GM19455 (cell line): ENCODE results near the gene IPPK.
"Not testable (repeated sequence)": the region's sequence is repeated elsewhere in the genome, so short reads cannot be mapped to it uniquely, and the experiment has no call there.

Experiments used
- ATAC-seq: cut with Tn5 transposase; IDR thresholded peaks from one replicate; pipeline ENCODE4 v1.9.1; 2021; ENCODE audit not compliant: unreplicated experiment

IPPK gene

GRCh38 chr9:92598382-92598781 is 71.5 kb downstream of the IPPK start:
- ATAC-seq, result no peak

DNA sequence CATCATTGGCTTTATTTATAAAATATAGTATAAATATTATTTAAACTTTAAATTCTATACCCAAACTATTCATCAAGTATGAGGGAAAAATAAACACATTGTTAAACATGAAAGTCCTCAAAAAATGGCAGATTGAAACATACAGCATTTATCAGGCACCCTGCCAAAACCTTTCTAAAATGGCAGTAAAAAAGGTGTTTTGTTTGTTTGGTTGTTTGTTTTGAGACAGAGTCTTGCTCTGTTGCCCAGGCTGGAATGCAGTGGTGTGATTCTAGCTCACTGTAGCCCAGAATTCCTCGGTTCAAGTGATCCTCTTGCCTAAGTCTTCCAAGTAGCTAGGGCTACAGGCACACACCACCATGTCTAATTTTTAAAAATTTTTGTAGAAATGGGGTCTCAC is 74.0 kb downstream of the IPPK start:
- ATAC-seq, result no peak

DNA sequence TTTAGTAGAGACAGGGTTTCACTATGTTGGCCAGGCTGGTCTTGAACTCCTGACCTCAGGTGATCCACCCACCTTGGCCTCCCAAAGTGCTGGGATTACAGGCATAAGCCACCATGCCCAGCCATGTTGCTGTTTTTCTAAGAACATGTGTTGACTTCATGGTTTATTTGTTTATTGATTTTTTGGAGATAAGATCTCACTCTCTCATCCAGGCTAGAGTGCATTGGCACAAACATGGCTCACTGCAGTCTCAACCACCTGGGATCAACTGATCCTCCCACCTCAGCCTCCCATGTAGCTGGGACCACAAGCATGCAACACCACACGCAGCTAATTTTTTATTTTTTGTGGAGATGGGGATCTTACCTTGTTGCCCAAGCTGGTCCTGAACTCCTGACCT is 74.9 kb downstream of the IPPK start:
- not testable (repeated sequence) for ATAC-seq

- no peak for ATAC-seq
Measured at GRCh38 chr9:92592946-92593861, 76.7 kb downstream of the IPPK start.

DNA sequence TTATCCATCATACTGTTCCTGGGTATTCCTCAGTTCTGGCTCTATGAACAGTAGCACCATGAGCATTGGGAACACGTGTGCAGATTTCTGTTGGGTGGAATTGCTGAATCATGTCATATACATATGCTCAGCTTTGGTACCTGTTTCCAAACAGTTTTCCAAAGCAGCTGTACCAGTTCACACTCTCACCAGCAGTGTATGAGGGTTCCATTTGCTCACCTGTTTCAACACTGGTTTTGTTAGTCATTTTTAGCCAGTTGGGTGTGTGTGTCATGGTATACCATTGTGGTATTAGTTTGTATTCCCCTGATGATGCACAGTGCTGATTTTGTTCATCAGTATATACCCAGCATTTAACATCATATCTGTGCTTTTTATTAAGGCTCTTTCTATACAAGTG is 77.4 kb downstream of the IPPK start:
- no peak for ATAC-seq

DNA sequence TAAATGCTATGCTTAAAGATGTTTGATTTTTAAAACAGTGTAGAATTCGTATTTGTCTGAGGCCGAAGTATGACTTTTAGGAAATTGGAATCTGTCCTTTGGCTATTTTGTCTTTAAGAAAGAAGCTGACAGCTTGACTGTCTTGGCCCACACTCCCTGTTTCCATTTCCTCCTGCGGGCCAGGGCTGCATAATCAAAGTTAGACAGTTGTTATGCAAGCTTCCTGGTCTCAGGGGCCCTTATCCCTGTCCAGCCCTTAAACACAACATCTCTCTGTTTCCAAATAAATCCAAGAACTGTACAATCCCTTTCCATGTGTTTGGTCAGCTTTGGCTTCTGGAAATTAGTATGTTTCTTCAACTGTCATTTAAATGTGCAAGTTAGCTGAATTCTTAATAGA is 79.6 kb downstream of the IPPK start:
- no peak for ATAC-seq

DNA sequence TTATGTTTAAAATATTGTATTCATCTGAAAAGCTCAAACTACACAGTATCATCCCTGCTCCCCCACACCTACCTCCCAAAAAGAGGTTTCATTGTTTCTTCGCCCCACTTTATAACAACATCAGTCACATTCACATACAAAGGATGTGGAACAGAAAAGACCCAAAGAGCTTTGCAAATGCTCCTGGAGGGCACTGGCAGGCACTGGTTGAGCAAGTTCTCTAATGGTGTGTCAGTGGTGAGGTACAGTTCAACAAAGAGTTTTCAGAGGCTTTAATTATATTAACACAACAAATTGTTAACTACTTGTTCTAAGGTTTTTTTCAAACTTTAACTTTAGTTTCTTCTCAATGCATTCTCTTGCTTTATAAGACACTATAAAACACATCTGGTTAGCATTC is 80.0 kb downstream of the IPPK start:
- no peak for ATAC-seq

GRCh38 chr9:92576175-92576574 is 93.8 kb downstream of the IPPK start:
- no peak for ATAC-seq

DNA sequence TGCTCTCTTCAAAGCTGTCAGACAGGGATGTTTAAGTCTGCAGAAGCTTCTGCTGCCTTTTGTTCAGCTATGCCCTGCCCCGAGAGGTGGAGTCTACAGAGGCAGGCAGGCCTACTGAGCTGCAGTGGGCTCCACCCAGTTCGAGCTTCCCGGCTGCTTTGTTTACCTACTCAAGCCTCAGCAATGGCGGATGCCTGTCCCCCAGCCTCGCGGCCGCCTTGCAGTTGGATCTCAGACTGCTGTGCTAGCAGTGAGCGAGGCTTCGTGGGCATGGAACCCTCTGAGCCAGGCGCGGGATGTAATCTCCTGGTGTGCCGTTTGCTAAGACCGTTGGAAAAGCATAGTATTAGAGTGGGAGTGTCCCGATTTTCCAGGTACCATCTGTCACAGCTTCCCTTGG is 96.3 kb downstream of the IPPK start:
- ATAC-seq, result not testable (repeated sequence)

GRCh38 chr9:92571871-92572270 is 98.1 kb downstream of the IPPK start:
- not testable (repeated sequence) for ATAC-seq

- no peak for ATAC-seq
Measured at GRCh38 chr9:92564982-92565381, 104.9 kb downstream of the IPPK start.

DNA sequence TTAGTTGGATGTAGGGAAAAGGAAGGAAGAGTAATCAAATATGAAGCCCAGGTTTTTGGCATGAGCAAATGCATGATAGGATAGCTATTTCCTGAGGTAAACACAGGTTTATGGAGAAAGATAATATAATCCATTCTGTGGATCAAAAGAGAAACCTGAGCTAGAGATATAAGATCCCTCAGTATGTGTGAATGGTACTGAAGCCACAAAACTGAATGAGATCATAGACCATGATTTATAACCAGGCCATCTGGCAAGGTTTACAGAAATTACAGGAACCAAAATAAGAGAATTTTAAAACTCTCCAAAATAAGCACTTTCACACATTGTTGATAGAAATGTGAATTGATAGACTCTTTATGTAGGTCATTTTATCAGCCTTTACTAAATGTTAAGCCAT is 105.4 kb downstream of the IPPK start:
- ATAC-seq, result no peak
